ENCODE results near the gene CEP97.
"Not testable (repeated sequence)": the region's sequence is repeated elsewhere in the genome, so short reads cannot be mapped to it uniquely, and the experiment has no call there.

Gene CEP97

DNA sequence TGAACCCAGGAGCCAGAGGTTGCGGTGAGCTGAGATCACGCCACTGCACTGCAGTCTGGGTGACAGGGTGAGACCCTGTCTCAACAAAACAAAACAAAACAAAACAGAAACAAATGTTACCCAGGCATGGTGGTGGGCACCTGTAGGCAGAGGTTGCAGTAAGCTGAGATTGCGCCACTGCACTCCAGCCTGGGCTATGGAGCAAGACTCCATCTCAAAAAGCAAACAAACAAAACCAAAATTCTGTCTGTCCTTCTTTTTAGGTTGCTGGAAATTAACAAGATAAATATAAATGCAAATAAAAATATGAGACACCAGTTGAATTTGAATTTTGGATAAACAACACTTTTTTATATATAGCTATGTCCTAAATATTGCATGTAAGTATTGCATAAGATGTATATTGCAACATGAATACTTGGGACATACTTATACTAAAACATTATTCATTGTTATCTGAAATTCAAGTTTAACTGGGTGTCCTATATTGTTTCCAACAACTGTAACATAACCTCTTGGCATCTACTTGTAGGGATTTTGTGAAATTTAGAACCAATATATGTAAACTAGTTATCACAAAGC, 4.7 kb upstream of the CEP97 start:
- Histone ChIP-seq H3K4me3 (ENCODE audit: low read length) (no peak overlapping the region), H3K9me3 (ENCODE audit: control insufficient read depth, low read length) (no peaks in the 10 kb centered on the region), H3K27me3 (ENCODE audit: control insufficient read depth, insufficient read depth, low read length) (no peaks in the 10 kb centered on the region), H3K4me1 (ENCODE audit: control insufficient read depth, insufficient read depth, low read length) (no peaks in the 10 kb centered on the region), H3K9ac (ENCODE audit: low read length) (no peak overlapping the region), H3K36me3 (ENCODE audit: control insufficient read depth, insufficient read depth, low read length) (no peaks in the 10 kb centered on the region)

DNA sequence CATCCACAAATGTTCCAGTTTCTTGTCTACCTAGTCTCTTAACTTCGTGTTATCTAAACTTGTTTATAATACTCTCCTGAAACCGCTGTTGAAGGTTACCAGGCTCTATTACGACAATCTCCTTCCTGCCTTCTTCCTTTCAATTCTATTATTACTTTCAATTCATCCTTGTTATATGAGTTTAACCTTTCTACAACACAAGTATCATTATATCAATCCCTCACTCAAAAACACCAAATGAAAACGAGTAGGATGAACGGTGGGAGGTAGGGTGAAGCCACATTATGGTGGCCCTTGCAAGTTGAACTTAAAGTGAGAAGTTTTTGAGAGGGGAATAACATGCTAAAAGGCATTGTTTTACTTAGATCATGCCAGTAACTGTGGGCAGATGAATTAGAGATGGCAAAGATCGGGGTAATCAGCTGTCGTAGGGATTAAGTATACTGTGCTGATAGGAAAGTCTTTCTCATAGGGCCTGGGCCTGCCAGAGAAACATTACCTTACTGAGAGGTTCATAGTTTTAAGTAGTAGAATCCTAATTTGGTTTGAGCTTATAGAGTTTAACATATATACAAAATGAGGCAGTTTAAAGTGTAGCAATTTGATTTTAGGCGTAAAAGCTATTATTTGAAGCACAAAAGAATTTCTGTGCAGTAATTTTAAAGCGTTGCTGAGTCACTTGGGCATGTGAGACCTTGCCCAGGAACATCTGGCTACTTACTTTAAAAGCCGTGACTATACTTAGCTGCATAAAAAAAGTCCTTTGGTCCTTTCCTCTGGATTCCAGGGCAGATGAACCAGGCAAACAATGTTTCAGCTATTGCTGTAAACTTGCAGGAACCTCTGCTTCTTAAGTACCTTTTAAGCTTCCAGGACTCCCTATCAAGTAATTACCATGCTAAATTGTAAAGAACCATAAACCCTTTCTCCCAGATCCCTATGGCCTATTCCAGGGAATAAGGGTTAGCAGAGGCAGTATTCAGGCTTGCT, 3.3 kb upstream of the CEP97 start:
- Histone ChIP-seq H3K9ac (ENCODE audit: low read length) (no peak overlapping the region), H3K4me1 (ENCODE audit: control insufficient read depth, insufficient read depth, low read length) (no peaks in the 10 kb centered on the region), H3K9me3 (ENCODE audit: control insufficient read depth, low read length) (no peaks in the 10 kb centered on the region), H3K27me3 (ENCODE audit: control insufficient read depth, insufficient read depth, low read length) (no peaks in the 10 kb centered on the region), H3K4me3 (ENCODE audit: low read length) (no peak overlapping the region), H3K36me3 (ENCODE audit: control insufficient read depth, insufficient read depth, low read length) (no peaks in the 10 kb centered on the region)

DNA sequence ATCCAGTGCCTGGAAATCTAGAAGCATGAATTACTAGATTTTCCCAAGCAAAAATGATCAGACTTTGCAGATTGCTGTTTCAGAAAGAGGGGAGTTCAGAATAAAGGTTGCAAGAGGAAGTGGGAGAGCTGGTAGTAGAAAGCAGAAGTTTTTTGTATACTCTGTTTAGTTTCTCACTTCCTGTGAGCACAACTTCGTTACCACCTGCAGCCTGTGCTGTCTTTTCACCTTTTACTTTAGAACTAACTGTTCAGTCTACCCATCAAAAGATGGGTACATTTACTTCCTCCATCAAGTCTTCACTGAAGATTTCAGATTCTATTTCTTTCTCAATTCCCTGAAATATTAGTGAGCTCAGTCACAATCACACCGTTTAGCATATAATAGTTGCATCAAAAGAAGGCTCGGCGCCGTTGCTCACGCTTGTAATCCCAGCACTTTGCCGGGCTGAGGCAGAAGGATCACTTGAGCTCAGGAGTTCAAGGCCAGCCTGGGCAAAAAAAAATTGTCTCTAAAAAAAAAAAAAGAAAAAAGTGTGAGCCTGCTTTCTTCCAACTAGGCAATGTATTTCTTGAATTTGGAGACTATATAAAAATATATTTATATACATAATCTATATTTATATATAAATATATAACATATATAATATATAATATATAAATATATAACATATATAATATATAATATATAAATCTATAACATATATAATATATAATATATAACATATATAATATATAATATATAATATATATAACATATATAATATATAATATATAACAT, 1.8 kb upstream of the CEP97 start:
- Histone ChIP-seq H3K27me3 (ENCODE audit: control insufficient read depth, insufficient read depth, low read length) (no peaks in the 10 kb centered on the region), H3K4me3 (ENCODE audit: low read length) (no peak overlapping the region), H3K9ac (ENCODE audit: low read length) (no peak overlapping the region)

DNA sequence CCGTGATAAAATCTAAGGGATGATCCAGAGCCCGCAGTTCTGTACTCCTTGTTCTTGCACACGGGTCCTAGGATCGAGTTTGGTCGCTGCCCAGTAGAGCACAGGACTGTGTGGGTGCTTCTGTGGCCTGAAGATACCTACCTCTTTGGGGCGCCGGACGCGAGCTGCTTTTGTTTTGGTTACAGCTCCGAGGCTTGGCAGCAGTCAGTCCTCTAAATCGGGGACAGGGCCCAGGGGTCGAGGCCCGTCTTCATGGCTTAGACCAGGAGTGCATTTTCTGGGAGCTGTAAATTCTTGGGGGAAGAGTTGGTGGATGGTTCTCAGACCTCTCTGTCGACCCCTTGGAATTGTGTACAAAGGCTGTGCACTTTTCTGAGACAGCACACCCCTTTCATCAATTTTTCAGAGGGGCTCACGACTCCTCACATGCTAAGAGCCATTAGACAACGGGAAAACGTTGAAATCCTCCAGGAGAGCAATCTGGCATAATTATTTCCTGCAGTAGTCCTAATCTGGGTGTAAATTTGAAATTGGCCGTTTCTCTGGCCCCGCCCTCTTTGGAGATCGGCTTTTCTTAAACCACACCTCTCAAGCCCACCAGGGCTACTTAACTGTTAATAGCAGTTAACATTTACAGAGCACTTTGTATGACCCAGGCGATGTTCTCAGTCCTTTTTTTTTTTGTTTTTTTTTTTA, 928 bp downstream of the CEP97 start:
- Histone ChIP-seq H3K9me3 (ENCODE audit: control insufficient read depth, low read length) (no peaks in the 10 kb centered on the region), H3K9ac (ENCODE audit: low read length) (peak overlapping the region; percentile 93), H3K4me3 (ENCODE audit: low read length) (peak overlapping the region; percentile 100), H3K27me3 (ENCODE audit: control insufficient read depth, insufficient read depth, low read length) (no peaks in the 10 kb centered on the region), H3K36me3 (ENCODE audit: control insufficient read depth, insufficient read depth, low read length) (no peaks in the 10 kb centered on the region), H3K4me1 (ENCODE audit: control insufficient read depth, insufficient read depth, low read length) (no peaks in the 10 kb centered on the region)

More for the DNA sequence above, 1.8 kb upstream of the CEP97 start:
- no peaks in the 10 kb centered on the region for H3K4me1 ChIP-seq (ENCODE audit: control insufficient read depth, insufficient read depth, low read length)
- no peaks in the 10 kb centered on the region for H3K9me3 ChIP-seq (ENCODE audit: control insufficient read depth, low read length)
- no peaks in the 10 kb centered on the region for H3K36me3 ChIP-seq (ENCODE audit: control insufficient read depth, insufficient read depth, low read length)

DNA sequence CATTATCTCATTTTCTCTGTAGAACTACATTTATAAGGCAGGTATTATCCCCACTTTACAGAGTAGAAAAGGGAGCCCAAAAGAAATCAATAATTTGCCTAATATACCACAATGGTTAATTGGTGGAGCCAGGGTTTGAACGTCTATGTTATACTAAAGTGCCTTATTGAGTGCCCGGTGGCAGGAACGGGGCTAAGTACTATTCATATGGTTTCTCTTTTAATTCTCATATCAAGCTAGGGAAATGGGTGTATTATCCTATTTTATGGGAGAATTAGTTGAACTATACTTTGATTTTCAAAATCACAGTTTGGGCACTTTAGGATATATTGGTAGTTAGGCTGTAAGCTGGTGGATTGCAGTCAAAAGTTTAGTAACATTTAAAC, 1.5 kb downstream of the CEP97 start:
- no peak overlapping the region for H3K4me3 ChIP-seq (ENCODE audit: low read length)
- no peaks in the 10 kb centered on the region for H3K36me3 ChIP-seq (ENCODE audit: control insufficient read depth, insufficient read depth, low read length)
- H3K4me1 ChIP-seq (ENCODE audit: control insufficient read depth, insufficient read depth, low read length): no peaks in the 10 kb centered on the region
- no peaks in the 10 kb centered on the region for H3K27me3 ChIP-seq (ENCODE audit: control insufficient read depth, insufficient read depth, low read length)
- no peaks in the 10 kb centered on the region for H3K9me3 ChIP-seq (ENCODE audit: control insufficient read depth, low read length)
- peak overlapping the region; percentile 93 for H3K9ac ChIP-seq (ENCODE audit: low read length)

DNA sequence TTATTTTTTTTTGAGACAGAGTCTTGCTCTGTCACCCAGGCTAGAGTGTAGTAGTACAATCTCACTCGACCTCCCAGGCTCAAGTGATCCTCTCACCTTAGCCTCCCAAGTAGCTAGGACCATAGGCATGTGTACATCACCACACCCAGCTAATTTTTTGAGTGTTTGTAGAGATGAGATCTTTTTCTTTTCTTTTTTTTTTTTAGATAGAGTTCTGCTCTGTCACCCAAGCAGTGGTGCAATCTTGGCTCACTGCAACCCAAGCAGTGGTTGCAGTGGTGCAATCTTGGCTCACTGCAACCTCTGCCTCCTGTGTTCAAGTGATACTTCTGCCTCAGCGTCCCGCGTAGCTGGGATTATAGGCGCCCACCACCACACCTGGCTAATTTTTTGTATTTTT, 5.2 kb downstream of the CEP97 start:
- Histone ChIP-seq H3K9me3 (ENCODE audit: control insufficient read depth, low read length) (no peaks in the 10 kb centered on the region), H3K9ac (ENCODE audit: low read length) (no peak overlapping the region), H3K4me1 (ENCODE audit: control insufficient read depth, insufficient read depth, low read length) (no peaks in the 10 kb centered on the region), H3K36me3 (ENCODE audit: control insufficient read depth, insufficient read depth, low read length) (no peaks in the 10 kb centered on the region), H3K27me3 (ENCODE audit: control insufficient read depth, insufficient read depth, low read length) (no peaks in the 10 kb centered on the region), H3K4me3 (ENCODE audit: low read length) (no peak overlapping the region)

DNA sequence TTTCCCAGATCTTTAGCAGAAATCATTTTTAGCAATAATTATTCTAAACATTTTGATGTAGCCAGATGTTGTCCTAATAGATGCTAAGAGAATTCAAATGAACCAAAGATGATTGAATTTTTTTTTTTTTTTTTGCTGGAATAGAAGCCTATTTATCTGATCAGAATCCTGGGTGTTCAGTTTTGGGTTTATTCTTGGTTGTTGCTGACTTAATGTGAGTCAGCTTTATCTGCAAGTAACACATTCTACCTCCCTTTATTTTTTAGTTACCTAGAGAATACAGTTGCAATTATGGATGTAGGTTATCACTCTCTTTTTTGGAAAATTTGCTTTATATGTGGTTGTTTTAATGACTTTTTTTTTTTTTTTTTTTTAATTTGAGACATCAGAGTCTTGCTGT, 6.4 kb downstream of the CEP97 start:
- H3K4me1 ChIP-seq (ENCODE audit: control insufficient read depth, insufficient read depth, low read length): no peaks in the 10 kb centered on the region
- H3K36me3 ChIP-seq (ENCODE audit: control insufficient read depth, insufficient read depth, low read length): no peaks in the 10 kb centered on the region
- no peak overlapping the region for H3K9ac ChIP-seq (ENCODE audit: low read length)

DNA sequence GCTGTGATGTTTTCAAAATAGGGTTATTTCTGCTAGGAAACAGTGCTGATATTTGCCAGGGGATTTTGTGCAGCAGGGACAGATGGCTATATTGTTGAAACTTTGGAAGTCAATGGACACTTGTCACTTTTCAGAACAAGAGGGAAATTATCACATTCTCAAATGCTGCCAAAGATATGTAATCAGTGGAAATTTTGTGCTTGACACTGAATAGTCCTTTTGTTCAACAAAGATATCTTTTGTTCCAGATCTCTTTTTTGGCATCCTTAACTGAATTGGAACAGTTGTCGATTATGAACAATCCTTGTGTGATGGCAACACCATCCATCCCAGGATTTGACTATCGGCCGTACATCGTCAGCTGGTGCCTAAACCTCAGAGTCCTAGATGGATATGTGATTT, 7.8 kb downstream of the CEP97 start:
- Histone ChIP-seq H3K9me3 (ENCODE audit: control insufficient read depth, low read length) (no peaks in the 10 kb centered on the region), H3K4me3 (ENCODE audit: low read length) (no peak overlapping the region), H3K27me3 (ENCODE audit: control insufficient read depth, insufficient read depth, low read length) (no peaks in the 10 kb centered on the region), H3K4me1 (ENCODE audit: control insufficient read depth, insufficient read depth, low read length) (no peaks in the 10 kb centered on the region), H3K9ac (ENCODE audit: low read length) (no peak overlapping the region), H3K36me3 (ENCODE audit: control insufficient read depth, insufficient read depth, low read length) (no peaks in the 10 kb centered on the region)

More for the DNA sequence above, 6.4 kb downstream of the CEP97 start:
- H3K4me3 ChIP-seq (ENCODE audit: low read length): no peak overlapping the region
- H3K27me3 ChIP-seq (ENCODE audit: control insufficient read depth, insufficient read depth, low read length): no peaks in the 10 kb centered on the region
- H3K9me3 ChIP-seq (ENCODE audit: control insufficient read depth, low read length): no peaks in the 10 kb centered on the region

DNA sequence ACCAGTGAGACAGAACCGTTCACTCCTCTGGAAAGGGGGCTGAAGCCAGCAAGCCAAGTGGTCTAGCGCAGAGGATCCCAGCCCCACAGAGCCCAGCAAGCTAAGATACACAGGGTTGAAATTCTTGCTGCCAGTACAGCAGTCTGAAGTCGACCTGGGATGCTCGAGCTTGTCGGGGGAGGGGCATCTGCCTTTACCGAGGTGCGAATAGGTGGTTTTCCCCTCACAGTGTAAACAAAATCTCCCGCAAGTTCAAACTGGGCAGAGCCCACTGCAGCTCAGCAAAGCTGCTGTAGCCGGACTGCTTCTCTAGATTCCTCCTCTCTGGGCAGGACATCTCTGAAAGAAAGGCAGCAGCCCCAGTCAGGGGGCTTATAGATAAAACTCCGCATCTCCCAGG, 11.4 kb downstream of the CEP97 start:
- H3K4me1 ChIP-seq (ENCODE audit: control insufficient read depth, insufficient read depth, low read length): no peaks in the 10 kb centered on the region
- H3K4me3 ChIP-seq (ENCODE audit: low read length): no peak overlapping the region
- H3K27me3 ChIP-seq (ENCODE audit: control insufficient read depth, insufficient read depth, low read length): no peaks in the 10 kb centered on the region
- no peaks in the 10 kb centered on the region for H3K9me3 ChIP-seq (ENCODE audit: control insufficient read depth, low read length)
- H3K36me3 ChIP-seq (ENCODE audit: control insufficient read depth, insufficient read depth, low read length): no peaks in the 10 kb centered on the region
- H3K9ac ChIP-seq (ENCODE audit: low read length): no peak overlapping the region

DNA sequence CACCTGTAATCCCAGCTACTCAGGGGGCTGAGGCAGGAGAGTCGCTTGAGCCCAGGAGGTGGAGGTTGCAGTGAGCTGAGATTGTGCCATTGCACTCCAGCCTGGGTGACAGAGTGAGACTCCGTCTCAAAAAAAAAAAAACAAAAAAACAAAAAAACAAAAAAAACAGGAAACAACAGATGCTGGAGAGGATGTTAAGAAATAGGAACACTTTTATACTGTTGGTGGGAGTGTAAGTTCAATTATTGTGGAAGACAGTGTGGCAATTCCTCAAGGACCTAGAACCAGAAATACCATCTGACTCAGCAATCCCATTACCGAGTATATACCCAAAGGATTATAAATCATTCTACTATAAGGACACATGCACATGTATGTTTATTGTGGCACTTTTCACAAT, 17.5 kb downstream of the CEP97 start:
- not testable (repeated sequence) for H3K4me1 ChIP-seq (ENCODE audit: control insufficient read depth, insufficient read depth, low read length); H3K27me3 ChIP-seq (ENCODE audit: control insufficient read depth, insufficient read depth, low read length); H3K9me3 ChIP-seq (ENCODE audit: control insufficient read depth, low read length); H3K36me3 ChIP-seq (ENCODE audit: control insufficient read depth, insufficient read depth, low read length); H3K9ac ChIP-seq (ENCODE audit: low read length); H3K4me3 ChIP-seq (ENCODE audit: low read length)

DNA sequence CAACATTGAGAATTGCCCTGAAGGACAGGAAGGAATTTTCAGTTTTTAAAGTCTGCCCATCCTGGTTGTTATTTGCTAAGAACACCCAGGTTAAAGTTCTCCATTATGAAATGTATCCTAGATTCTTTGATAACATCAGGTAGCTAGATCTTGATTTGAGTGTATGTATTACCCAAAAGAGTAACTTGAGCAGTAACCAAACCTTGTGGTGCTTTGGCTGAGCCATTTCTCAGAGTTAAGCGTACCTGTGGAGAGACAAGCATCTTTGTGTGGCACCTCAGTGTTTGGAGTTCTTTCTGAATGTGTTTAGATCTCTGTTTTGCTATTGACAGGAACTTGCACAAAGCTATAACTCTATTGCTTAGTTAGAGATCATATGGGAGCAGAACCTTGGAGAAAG, 20.4 kb downstream of the CEP97 start:
- no peak overlapping the region for H3K9ac ChIP-seq (ENCODE audit: low read length)
- H3K9me3 ChIP-seq (ENCODE audit: control insufficient read depth, low read length): no peaks in the 10 kb centered on the region
- H3K36me3 ChIP-seq (ENCODE audit: control insufficient read depth, insufficient read depth, low read length): no peaks in the 10 kb centered on the region
- no peaks in the 10 kb centered on the region for H3K4me1 ChIP-seq (ENCODE audit: control insufficient read depth, insufficient read depth, low read length)
- H3K4me3 ChIP-seq (ENCODE audit: low read length): no peak overlapping the region
- no peaks in the 10 kb centered on the region for H3K27me3 ChIP-seq (ENCODE audit: control insufficient read depth, insufficient read depth, low read length)

Measured in mucosa of stomach (tissue), 1 donor.